Fibroblast of villous mesenchyme (primary cell): Measurements from ENCODE around the gene SPIRE1. TPM values are rescaled to one million over a fixed set of nuclear protein-coding genes. Genes with fewer than 3 reads are reported as not detected.

Source experiments
- DNase-seq: peaks from one replicate; pipeline ENCODE4 v3.0.0-alpha.2; 2010; ENCODE audit warnings: low read depth
- H3K4me3 ChIP-seq: 2 replicates; pipeline ENCODE4 v1.5.1; 2011; ENCODE audit warnings: low read depth, mild to moderate bottlenecking, low read length
- CTCF ChIP-seq: IDR thresholded peaks from 2 replicates; pipeline ENCODE4 v1.5.1; 2012; ENCODE audit warnings: low read depth, mild to moderate bottlenecking, low read length; ENCODE audit not compliant: insufficient read depth
- total RNA-seq: library from RNA; depleted of rRNA; stranded (reverse); fragments of >200 nt; gene quantifications from 2 replicates; pipeline ENCODE4 v1.2.3, GENCODE V29; 2012

The SPIRE1 gene
- total RNA-seq, result 29.3 and 39.3 TPM in 2 replicates

- peak; percentile 2 for TF ChIP-seq CTCF
- DNase-seq, result peak; percentile 67
- H3K4me3 ChIP-seq, result peak within 1 kb of the TSS; percentile 80
Observed at GRCh38 chr18:12657684-12658425, at the start of gene SPIRE1. TSS of gene SPIRE1 (minus strand) at chr18:12658107. CDS start at chr18:12657866, 241 bp downstream.

GRCh38 chr18:12703664-12704063 lies 45.8 kb upstream of the SPIRE1 start:
- peak overlapping the region; percentile 95 for H3K4me3 ChIP-seq
- DNase-seq, result no peak
- TF ChIP-seq CTCF, result no peak

GRCh38 chr18:12703096-12703567 lies 45.2 kb upstream of the SPIRE1 start:
- TF ChIP-seq CTCF, result no peak
- peak overlapping the region; percentile 95 for H3K4me3 ChIP-seq
- DNase-seq, result no peak

- H3K4me3 ChIP-seq, result peak within 1 kb of the TSS; percentile 95
- TF ChIP-seq CTCF, result no peak
- DNase-seq, result peak; percentile 94
Observed at GRCh38 chr18:12702221-12703095, 44.6 kb upstream of the SPIRE1 start, which contains the start of the genes CEP76 and PSMG2. TSS of gene CEP76 (minus strand) at chr18:12702723. CDS start at chr18:12702548, 175 bp downstream. TSS of gene PSMG2 (plus strand) at chr18:12703042. CDS start at chr18:12703108, 66 bp downstream.

- H3K4me3 ChIP-seq, result peak overlapping the region; percentile 95
- DNase-seq, result no peak
- TF ChIP-seq CTCF, result no peak
Observed at GRCh38 chr18:12701161-12701560, 43.3 kb upstream of the SPIRE1 start.

- no peak overlapping the region for H3K4me3 ChIP-seq
- DNase-seq, result no peak
- TF ChIP-seq CTCF, result no peak
Observed at GRCh38 chr18:12699747-12700146, 41.8 kb upstream of the SPIRE1 start.
